ENCODE measurements around the gene BMF. TPM values are rescaled to one million over a fixed set of nuclear protein-coding genes. Genes with fewer than 3 reads are reported as not detected.

Gene BMF
- total and polyA plus RNA-seq, 2 experiments from 2014 or later, result 15.9 to 41.8 TPM

DNA sequence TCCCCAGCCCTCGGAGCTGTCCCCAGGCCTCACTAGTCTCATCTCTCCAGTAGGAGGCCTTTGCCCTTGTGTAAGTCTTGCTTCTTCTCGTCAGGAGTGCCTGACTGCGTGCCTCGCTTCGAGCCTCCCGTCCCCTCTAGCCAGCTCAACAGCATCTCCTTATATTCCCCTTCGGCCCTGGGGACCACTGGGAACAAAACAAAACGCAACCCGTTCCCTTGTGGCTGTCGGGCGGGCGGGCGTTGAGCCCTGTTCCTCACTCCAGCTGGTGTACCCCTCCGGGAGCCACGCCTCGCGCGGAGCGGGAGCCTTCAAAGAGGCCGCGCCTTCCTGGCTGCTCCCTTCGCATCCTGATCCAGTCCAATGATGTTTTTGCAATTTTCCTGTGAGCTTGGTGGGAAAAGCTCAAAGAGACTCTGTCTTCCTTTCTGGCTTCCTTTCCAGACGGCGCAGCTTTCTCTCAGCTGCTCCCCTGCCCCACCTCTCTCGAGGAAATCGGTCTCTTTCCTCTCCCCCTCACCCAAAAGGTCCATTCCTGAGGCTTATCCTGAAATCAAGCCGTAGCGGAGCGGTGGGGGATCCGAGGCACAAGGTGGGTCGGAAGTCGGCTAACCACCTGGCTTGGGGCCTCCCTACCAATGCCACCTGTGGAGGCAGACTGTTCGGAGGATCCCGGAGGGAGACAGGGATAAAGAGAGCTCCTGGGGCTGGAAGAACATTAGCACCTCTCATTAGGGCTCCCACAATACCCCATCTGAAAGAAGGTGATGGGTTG lies 36.3 kb downstream of the BMF start:
- no peaks in the 10 kb centered on the region for H3K27me3 ChIP-seq
- no peaks in the 10 kb centered on the region for H3K36me3 ChIP-seq (replicated peaks; ENCODE audit: insufficient read depth, low read depth)
- no peaks in the 10 kb centered on the region for H3K9me2 ChIP-seq (replicated peaks; ENCODE audit: insufficient read depth)
- H3K4me3 ChIP-seq, result no peak overlapping the region
- no peak for DNase-seq (ENCODE audit: low spot score)
- TF ChIP-seq EZH2 (IDR thresholded peaks at IDR 0.05; ENCODE audit: borderline replicate concordance), result no peak
- TF ChIP-seq, protein P1, sequence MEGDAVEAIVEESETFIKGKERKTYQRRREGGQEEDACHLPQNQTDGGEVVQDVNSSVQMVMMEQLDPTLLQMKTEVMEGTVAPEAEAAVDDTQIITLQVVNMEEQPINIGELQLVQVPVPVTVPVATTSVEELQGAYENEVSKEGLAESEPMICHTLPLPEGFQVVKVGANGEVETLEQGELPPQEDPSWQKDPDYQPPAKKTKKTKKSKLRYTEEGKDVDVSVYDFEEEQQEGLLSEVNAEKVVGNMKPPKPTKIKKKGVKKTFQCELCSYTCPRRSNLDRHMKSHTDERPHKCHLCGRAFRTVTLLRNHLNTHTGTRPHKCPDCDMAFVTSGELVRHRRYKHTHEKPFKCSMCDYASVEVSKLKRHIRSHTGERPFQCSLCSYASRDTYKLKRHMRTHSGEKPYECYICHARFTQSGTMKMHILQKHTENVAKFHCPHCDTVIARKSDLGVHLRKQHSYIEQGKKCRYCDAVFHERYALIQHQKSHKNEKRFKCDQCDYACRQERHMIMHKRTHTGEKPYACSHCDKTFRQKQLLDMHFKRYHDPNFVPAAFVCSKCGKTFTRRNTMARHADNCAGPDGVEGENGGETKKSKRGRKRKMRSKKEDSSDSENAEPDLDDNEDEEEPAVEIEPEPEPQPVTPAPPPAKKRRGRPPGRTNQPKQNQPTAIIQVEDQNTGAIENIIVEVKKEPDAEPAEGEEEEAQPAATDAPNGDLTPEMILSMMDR (IDR thresholded peaks at IDR 0.05; ENCODE audit: poor library complexity), result no peak
- no peak for TF ChIP-seq EZH2phosphoT487 (IDR thresholded peaks at IDR 0.05; ENCODE audit: low read depth, severe bottlenecking, unreplicated experiment)
- H3K4me1 ChIP-seq (ENCODE audit: insufficient read depth), result peaks cover 19% of the 10 kb centered on the region
- H3K4me2 ChIP-seq, result no peak overlapping the region
- no peaks in the 10 kb centered on the region for H3K9me3 ChIP-seq (ENCODE audit: low read depth)
- H2AFZ ChIP-seq, result no peak overlapping the region
- WGBS (ENCODE audit: low lambda C conversion rate, missing lambda C conversion rate), result 95% methylated on average over 34 of the region's 34 CpGs
- H3K27ac ChIP-seq, result no peak overlapping the region
- no peaks in the 10 kb centered on the region for H3K79me2 ChIP-seq
- no peaks in the 10 kb centered on the region for H4K20me1 ChIP-seq (ENCODE audit: insufficient read depth, poor library complexity, severe bottlenecking)

DNA sequence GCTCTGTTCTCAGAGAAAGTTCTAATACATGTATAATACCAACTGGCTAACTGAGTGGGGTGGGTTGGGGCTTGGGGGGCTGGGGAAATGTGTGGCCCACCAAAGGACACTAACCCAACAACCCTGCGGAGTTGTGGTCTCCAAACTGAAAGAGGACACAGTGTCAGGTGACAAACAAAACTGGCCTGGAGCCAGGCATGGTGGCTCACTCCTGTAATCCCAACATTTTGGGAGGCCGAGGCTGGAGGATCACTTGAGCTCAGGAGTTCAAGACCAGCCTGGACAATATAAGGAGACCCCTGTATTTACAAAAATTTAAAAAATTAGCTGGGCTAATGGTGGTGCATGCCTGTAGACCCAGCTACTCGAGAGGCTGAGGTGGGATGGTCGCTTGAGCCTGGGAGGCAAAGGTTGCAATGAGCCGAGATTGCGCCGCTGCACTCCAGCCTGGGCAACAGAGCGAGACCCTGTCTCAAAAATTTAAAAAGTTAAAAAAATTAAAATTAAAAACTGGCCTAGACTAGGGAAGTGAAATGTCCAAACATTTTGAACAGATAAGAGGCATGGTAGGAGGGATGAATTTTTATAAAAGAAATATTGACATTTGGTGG lies 38.0 kb downstream of the BMF start:
- Histone ChIP-seq H3K79me2 (no peaks in the 10 kb centered on the region), H3K9me2 (replicated peaks; ENCODE audit: insufficient read depth) (no peaks in the 10 kb centered on the region), H3K27ac (no peak overlapping the region), H3K4me3 (no peak overlapping the region), H3K36me3 (replicated peaks; ENCODE audit: insufficient read depth, low read depth) (no peaks in the 10 kb centered on the region), H2AFZ (no peak overlapping the region), H3K4me1 (ENCODE audit: insufficient read depth) (peaks cover 19% of the 10 kb centered on the region), H3K9me3 (ENCODE audit: low read depth) (no peaks in the 10 kb centered on the region), H4K20me1 (ENCODE audit: insufficient read depth, poor library complexity, severe bottlenecking) (no peaks in the 10 kb centered on the region), H3K27me3 (no peaks in the 10 kb centered on the region), H3K4me2 (no peak overlapping the region)
- WGBS (ENCODE audit: low lambda C conversion rate, missing lambda C conversion rate), result 98% methylated on average over 8 of the region's 8 CpGs
- no peak for TF ChIP-seq EZH2 (IDR thresholded peaks at IDR 0.05; ENCODE audit: borderline replicate concordance)
- no peak for TF ChIP-seq EZH2phosphoT487 (IDR thresholded peaks at IDR 0.05; ENCODE audit: low read depth, severe bottlenecking, unreplicated experiment)
- TF ChIP-seq, protein P1 (IDR thresholded peaks at IDR 0.05; ENCODE audit: poor library complexity), result no peak
- no peak for DNase-seq (ENCODE audit: low spot score)

DNA sequence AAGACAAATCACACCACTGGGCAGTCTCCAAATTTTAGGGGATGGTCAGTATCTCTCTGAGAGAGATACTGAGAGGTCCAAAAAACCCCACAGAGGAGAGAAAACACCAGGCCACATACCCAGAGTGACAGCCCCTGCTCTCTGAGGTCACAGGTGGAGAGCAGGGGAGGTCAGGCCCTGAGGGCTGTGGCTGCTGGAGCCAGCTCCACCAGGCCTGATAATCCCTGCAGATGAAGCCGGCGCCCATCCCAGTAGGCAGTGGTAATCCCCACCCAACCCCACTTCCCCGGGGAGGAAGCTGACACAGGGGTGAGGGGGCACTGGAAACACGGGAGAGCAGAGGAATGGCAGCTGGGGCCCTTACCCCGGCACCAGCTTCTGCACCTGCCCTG lies 38.5 kb downstream of the BMF start:
- WGBS (ENCODE audit: low lambda C conversion rate, missing lambda C conversion rate), result 59% methylated on average over 5 of the region's 5 CpGs
- Histone ChIP-seq H3K4me2 (no peak overlapping the region), H3K27ac (peak overlapping the region; percentile 75)

More for the DNA sequence above, 38.5 kb downstream of the BMF start:
- Histone ChIP-seq H4K20me1 (ENCODE audit: insufficient read depth, poor library complexity, severe bottlenecking) (no peaks in the 10 kb centered on the region), H3K79me2 (no peaks in the 10 kb centered on the region), H3K36me3 (replicated peaks; ENCODE audit: insufficient read depth, low read depth) (no peaks in the 10 kb centered on the region), H3K9me3 (ENCODE audit: low read depth) (no peaks in the 10 kb centered on the region), H2AFZ (no peak overlapping the region), H3K4me3 (no peak overlapping the region), H3K4me1 (ENCODE audit: insufficient read depth) (peaks cover 19% of the 10 kb centered on the region), H3K27me3 (no peaks in the 10 kb centered on the region), H3K9me2 (replicated peaks; ENCODE audit: insufficient read depth) (no peaks in the 10 kb centered on the region)
- DNase-seq (ENCODE audit: low spot score), result no peak
- TF ChIP-seq EZH2phosphoT487 (IDR thresholded peaks at IDR 0.05; ENCODE audit: low read depth, severe bottlenecking, unreplicated experiment) (no peak), EZH2 (IDR thresholded peaks at IDR 0.05; ENCODE audit: borderline replicate concordance) (no peak)
- TF ChIP-seq, protein P1 (IDR thresholded peaks at IDR 0.05; ENCODE audit: poor library complexity), result no peak

Data from hepatocyte (in vitro differentiated cells).